Measurements from ENCODE around the gene SDHA.

SDHA gene

GRCh38 chr5:197892-198489 lies 20.1 kb upstream of the SDHA start:
- no peak for TF ChIP-seq MAX (IDR thresholded peaks at IDR 0.05)
- TF ChIP-seq USF1 (IDR thresholded peaks at IDR 0.05), result no peak
- no peak for TF ChIP-seq ZBTB7A (IDR thresholded peaks at IDR 0.05; ENCODE audit: low read depth)

GRCh38 chr5:198516-199196 lies 19.5 kb upstream of the SDHA start:
- no peak for TF ChIP-seq FOXM1 (IDR thresholded peaks at IDR 0.05; ENCODE audit: borderline replicate concordance, low read depth)
- TF ChIP-seq USF1 (IDR thresholded peaks at IDR 0.05), result no peak
- no peak for TF ChIP-seq TEAD4 (IDR thresholded peaks at IDR 0.05)

GRCh38 chr5:199197-199949 lies 18.7 kb upstream of the SDHA start:
- TF ChIP-seq NFIC (IDR thresholded peaks at IDR 0.05) (no peak), TEAD4 (IDR thresholded peaks at IDR 0.05) (no peak), CREB1 (IDR thresholded peaks at IDR 0.05; ENCODE audit: low read depth) (no peak), MAX (IDR thresholded peaks at IDR 0.05) (no peak), USF1 (IDR thresholded peaks at IDR 0.05) (no peak), RAD21 (IDR thresholded peaks at IDR 0.05; ENCODE audit: low read depth) (no peak), EP300 (IDR thresholded peaks at IDR 0.05; ENCODE audit: borderline replicate concordance) (no peak), TAF1 (IDR thresholded peaks at IDR 0.05; ENCODE audit: low read depth) (no peak), REST (IDR thresholded peaks at IDR 0.05; ENCODE audit: low read depth) (no peak), YY1 (IDR thresholded peaks at IDR 0.05; ENCODE audit: low read depth) (no peak)

GRCh38 chr5:199950-200645 lies 18.0 kb upstream of the SDHA start:
- no peak for TF ChIP-seq REST (IDR thresholded peaks at IDR 0.05; ENCODE audit: low read depth)
- no peak for TF ChIP-seq TAF1 (IDR thresholded peaks at IDR 0.05; ENCODE audit: low read depth)
- TF ChIP-seq MAX (IDR thresholded peaks at IDR 0.05), result no peak
- TF ChIP-seq CEBPB (IDR thresholded peaks at IDR 0.05), result no peak
- TF ChIP-seq FOXM1 (IDR thresholded peaks at IDR 0.05; ENCODE audit: borderline replicate concordance, low read depth), result no peak
- no peak for TF ChIP-seq ZBTB7A (IDR thresholded peaks at IDR 0.05; ENCODE audit: low read depth)
- no peak for TF ChIP-seq EP300 (IDR thresholded peaks at IDR 0.05; ENCODE audit: borderline replicate concordance)
- no peak for TF ChIP-seq NFIC (IDR thresholded peaks at IDR 0.05)
- TF ChIP-seq TEAD4 (IDR thresholded peaks at IDR 0.05), result no peak
- no peak for TF ChIP-seq YY1 (IDR thresholded peaks at IDR 0.05; ENCODE audit: low read depth)
- no peak for TF ChIP-seq RAD21 (IDR thresholded peaks at IDR 0.05; ENCODE audit: low read depth)
- no peak for TF ChIP-seq USF1 (IDR thresholded peaks at IDR 0.05)
- TF ChIP-seq CREB1 (IDR thresholded peaks at IDR 0.05; ENCODE audit: low read depth), result no peak
- no peak for TF ChIP-seq TCF12 (IDR thresholded peaks at IDR 0.05; ENCODE audit: low read depth)
- no peak for TF ChIP-seq EGR1 (IDR thresholded peaks at IDR 0.05)
